GM19455 (cell line): Measurements from ENCODE around the gene HMOX2.

Source experiments
- ATAC-seq: cut with Tn5 transposase; IDR thresholded peaks from one replicate; pipeline ENCODE4 v1.9.1; 2021; ENCODE audit not compliant: unreplicated experiment

HMOX2 gene

DNA sequence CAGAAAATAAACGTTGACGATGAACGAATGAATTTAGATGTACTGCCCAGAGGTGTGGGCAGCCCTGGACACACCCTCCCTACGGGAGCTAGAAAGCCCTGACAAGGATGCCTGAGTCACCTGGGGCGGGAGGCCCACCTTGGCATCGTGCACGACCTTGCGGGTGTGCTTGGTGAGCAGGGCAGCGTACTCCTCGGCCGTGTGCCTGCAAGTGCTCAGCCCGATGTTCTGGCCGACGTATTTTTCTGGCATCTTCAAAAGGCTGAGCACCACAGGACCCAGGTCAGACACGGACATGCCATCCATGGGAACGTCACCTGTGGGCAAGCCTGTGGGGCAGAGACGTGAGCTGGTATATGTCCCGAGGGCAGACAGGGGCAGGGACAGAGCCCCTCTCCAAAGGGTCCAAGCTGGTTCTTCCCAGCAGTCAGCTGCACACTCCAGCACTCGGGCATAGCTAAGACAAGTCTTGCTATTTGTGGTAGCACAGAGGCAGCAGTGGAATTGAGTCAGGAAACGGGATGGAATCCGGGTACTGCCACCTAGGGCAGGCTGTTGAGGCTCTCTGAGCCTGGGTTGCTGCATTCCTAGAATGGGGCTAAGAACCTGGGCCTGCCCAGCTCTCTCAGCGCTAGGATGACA is 12.6 kb upstream of the HMOX2 start:
- no peak for ATAC-seq

DNA sequence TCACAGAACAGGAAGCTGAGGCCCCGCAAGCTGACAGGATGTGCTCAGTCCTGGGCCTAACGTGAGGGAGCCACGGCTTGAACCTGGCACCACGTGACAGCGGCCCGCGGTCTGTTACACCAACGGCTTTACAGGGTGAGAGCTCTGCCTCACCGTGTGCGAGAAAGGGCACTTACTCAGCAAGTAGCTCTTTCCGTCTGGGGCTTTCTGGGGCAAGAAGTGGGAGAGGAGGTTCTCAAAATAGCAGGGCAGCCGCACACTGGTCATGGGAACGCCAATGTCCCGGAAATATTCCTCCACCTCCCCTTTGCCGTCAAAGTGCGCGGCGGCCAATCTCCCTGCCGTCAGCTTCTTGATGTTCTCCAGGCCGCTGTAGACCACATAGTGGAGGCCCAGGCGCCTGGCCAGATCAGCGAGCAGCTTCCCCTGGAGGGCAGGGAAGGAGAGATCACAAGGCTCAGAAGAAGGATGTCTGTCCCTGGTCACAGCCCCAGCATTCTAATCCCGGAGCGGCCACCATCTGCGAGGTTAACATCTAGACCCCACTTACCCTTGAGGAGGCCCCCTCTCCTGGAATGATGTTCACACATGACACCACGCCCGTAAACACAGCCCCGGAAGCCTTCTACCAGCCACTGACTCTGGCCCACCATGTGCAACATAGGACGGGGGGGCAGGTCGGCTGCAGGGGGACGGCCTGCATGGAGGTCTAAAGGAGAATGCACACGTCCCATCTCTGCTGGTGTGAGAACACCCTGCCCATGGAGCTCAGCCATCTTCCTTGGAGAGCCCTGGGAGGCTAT is 10.0 kb upstream of the HMOX2 start:
- no peak for ATAC-seq

DNA sequence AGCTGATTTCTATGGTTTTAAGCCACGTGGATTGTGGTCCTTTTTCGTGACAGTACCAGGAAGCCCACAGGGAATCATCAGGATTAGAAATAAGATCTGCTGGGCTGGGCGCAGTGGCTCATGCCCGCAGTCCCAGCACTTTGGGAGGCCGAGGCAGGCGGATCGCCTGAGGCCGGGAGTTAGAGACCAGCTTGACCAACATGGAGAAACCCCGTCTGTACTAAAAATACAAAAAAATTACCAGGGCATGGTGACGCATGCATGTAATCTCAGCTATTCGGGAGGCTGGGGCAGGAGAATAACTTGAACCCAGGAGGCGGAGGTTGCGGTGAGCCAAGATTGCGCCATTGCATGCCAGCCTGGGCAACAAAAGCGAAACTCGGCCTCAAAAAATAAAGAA is 8.3 kb upstream of the HMOX2 start:
- no peak for ATAC-seq

DNA sequence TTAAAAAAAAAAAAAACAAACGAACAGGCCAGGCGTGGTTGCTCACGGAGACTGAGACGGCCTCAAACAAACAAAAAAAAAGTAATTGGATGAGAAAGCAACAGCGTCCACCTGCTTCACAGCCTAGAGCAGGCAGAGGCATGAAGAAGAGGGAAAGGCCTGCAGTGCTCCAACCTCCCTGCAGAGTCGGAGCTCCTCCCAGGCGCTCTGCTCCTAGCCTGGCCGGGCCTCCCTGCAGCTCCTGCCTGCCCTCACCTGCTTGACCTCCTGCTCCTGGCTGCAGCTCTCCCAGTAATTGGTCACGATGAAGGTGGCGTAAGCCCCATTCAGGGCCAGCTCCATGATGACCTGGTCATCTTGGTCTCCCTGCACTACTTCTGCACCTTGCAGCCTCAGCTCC is 7.2 kb upstream of the HMOX2 start:
- ATAC-seq: no peak

DNA sequence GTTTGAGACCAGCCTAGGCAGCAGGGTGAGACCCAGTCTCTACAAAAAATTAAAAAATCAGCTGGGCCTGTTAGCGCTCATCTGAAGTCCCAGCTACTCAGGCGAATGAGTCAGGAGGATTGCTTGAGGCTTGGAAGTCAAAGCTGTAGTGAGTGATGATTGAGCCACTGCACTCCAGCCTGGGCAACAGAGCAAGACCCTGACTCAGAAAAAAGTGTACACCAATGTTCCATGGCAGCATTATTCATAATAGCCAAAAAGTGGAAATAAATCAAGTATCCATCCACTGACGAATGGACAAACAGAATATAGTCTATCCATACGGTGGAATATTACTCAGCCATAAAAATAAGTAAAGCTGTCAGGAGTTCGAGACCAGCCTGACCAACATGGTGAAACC is 4.3 kb upstream of the HMOX2 start:
- ATAC-seq: no peak

DNA sequence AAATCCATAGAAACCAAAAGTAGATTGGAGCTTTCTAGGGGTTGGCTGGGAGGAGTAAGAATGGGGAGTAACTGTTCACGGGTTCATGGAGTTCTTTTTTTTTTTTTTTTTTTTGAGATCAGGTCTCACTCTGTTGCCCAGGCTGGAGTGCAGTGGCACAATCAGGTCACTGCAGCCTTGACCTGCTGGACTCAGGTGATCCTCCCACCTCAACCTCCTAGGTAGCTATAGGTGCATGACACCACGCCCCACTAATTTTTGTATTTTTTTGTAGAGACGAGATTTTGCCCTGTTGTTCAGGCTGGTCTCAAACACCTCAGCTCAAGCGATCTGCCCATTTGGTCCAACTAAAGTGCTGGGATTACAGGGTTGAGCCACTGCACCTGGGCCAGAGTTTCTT is 3.3 kb upstream of the HMOX2 start:
- no peak for ATAC-seq

DNA sequence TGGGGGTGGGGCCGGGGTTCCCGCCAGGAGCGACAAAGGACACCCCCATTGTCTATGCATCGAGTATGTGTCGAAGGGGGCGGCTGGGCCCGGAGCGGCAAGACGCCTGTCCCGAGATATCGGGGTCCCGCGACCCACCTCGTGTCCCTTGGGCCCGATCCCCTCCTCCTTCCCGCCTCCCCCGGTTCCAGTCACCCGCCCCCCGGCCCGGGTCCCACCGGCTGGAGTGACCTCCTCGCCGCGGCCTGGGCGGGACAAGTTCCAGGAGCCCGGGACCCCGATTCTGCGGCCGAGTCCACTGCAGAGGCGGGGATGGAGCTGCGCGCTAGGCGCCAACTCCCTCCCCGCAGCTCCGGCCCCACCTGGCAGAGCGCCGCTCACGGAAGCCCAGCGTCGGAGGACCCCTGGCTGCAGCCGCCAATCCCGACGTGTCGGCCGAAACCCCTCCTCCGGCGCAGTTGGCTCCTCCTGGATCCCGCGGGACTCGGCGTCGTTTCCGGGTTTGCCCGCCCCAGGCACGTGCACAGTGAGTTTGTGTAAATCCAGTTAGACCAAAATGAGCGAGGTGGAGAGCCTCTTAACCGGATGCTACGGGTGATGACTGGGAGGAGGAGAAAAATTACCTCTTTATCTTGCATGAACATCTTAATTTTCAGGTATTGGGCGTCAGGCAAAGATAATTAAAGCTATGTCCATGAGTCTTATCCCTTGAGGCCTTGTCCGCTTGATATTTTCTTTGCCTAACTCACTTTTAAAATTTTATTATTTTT is 1.8 kb upstream of the HMOX2 start, which contains the start of gene NMRAL1:
Gene NMRAL1 (minus strand): TSS at position 434 of the 770 bp plus-strand sequence. CDS start 493 bp downstream, outside the sequence.
- ATAC-seq: peak; percentile 47

DNA sequence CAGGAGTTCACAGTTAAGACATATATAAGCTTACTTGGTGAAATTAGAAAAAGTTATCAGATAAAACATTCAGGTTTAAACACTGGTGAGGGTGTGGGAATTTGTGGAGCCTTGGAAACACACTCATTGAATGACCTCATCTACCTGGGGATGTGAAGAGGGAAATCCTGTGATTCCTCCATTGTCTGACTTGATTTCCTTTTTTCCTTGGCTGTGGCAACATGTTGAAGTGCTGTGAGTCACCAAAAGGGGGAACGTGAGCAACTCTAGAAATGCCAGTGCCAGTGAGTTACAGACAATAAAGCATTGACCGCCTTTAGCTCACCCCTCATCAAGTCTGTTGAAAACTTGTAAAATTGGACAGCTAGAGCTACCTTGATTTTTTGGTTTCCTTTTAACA is 1.8 kb downstream of the HMOX2 start:
- ATAC-seq: no peak

DNA sequence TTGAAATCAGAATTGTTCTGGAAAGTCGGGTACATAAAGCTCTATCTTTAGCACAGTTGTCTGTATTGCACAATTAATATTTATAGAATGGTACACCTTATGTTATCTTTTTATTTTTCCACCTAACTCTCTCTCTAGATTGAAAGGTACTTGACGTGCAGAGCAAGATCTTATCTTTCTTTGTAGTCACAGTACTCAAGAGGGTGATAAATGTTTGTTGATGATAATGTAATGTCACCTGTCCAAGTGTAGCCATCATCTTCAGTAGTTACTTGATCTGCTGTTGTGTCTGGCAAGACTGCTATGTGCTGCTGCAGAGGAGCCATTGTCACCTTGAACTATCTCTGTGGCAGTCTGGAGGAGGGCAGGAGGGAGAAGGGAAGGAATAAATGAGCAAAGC is 5.3 kb downstream of the HMOX2 start:
- ATAC-seq: no peak

DNA sequence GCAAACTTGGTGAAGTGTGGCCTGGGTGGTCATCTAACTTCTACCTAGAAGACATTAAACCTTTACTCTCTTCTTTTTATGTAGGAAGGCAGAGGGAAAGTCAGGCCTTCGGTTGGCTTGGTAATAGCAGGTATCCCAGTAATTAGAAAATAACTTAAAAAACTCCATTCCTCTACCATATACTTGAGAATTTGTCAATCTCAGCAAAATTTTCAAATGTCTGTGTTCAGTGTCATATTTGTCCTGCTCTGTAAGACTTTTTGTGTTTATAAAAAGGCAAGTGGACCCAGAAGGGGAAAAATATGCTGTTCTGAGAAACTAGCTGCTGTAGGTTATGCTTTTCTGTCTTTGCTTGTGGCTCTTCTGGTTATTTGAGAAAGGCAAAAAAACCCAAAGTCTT is 5.8 kb downstream of the HMOX2 start:
- no peak for ATAC-seq

DNA sequence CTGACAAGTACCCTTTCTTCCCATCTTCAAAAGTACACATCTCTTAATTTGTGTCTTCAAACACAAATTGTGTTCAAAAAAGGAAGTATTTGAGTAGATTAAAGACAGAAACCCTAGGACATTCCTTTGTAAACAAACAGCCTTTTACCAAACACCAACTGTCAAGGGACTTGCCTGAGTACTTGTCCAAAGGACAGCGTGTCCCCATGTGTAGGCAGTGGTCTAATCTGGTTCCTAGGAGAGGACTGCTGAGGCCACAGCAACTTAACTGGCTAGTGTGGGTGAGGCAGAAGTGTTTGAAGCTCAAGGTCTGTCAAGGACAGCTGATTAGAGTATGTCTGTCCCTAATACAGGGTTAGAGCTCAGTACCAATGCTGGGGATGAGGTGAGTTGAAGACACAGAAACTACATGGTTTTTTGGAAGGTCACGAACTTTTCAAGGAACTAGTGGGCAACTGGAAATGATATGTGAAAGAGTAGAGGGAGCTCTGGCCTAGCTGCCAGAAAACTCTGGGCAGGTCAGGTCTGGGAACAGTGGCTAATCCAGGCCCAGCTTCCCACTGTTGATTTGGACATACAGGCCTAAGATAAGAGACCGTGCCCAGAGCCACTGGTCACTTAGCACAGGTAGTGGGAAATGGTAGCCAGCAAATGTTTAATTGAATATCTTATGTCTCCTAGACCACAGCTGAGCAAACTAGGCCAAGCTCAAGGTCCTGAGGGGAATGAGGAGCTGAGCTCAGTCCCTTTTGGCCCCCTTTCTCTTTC is 10.1 kb downstream of the HMOX2 start:
- no peak for ATAC-seq

DNA sequence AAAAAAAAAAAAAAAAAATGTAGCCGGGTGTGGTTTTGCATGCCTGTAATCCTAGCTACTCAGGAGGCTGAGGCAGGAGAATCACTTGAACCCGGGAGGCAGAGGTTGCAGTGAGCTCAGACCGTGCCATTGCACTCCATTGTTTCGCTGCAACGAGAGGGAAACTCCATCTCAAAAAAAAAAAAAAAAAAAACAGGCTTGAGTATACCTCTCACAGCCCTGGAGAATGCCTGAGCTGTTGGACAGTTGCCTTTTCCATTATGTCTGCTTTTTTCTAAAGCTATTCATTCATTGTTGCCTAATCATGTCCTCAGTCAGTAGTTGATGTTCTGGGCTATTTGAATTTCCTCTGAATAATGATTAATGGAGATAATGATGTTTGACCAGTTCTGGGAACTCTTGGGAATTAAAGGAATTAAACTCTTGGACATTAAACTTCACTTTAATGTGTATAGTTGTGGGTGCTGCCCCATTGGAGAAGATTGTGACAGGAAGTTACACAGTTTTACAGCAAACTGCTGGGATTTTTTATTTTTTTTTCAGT is 11.8 kb downstream of the HMOX2 start:
- ATAC-seq: no peak

DNA sequence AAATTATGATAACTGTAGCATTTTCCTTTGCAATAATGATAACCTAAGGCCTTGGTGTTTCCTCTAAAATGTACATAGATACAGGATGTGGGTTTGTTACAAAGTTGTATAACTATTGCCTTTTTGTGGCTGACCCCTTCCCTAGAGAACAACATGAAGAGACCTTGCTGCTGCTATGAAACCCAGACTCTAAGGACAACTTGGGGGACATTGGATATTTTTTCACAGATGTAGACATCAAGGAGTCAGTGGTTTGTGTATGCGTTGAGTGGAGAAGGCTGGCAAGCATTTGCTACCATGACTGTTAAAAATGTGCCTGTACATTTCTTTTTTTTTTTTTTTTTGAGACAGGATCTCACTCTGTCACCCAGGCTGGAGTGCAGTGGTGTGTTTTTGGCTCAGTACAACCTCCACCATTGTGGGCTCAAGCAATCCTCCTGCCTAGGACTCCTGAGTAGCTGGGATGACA is 12.3 kb downstream of the HMOX2 start:
- ATAC-seq: no peak

DNA sequence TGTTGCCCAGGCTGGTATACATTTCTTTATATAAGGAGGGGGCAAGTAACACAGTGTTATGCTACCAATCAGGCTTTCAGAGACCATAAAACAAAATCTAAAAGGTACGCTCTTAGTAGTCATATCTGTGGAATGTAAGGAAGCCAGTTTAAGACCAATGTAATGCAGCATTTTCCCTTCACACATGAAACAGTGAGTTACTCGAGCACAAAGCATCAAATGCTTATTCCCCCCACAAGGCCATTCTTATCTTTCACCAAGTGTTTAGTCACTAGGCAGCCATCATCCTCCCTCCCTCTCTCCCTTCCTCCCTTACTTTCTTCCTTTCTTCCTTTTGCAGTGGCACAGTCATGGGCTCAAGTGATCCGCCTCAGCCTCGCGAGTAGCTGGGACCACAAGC is 12.8 kb downstream of the HMOX2 start:
- ATAC-seq: no peak

DNA sequence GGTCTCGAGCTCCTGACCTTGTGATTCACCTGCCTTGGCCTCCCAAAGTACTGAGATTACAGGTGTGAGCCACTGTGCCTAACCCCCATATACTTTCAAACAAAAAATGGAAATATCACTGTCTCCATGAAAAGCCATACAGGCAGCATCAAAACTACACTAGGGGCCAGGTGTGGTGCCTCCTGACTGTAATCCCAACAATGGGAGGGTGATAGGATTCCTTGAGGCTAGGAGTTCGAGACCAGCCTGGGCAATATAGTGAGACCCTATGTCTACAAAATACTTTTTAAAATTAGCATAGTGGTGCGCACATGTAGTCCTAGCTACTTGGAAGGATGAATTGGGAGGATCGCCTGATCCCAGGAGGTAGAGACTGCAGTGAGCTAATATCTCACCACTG is 15.7 kb downstream of the HMOX2 start:
- no peak for ATAC-seq

DNA sequence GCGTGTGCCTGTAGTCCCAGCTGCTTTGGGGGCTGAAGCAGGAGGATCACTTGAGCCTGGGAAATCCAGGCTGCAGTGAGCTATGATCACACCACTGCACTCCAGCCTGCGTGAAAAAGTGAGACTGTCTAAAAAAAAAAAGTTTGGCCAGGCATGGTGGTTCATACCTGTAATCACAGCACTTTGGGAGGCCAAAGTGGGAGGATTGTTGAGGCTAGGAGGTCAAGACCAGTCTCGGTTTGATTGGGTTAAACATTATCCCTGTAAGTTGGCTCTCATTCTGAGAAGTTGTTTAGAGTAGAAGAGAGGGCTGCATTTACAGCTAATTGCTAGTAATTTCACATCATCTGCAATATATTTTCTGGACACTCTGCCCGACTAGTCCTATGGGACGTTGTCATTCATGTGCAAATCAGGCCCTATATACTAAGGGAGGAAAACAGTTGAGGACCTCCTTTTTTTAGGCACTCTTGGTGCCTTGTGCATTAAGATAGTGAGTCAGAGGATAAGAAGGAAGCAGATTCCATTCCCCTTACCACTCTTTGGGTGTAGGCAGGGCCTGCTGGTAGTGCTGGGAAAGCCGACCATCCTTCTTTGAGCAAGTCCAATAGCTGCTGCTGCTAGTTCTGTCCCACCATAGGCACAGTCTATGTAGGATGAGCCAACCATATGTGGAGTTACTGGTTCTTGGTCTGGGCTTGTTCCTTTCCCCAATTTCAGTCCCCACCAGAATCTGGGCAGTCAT is 18.7 kb downstream of the HMOX2 start:
- no peak for ATAC-seq

DNA sequence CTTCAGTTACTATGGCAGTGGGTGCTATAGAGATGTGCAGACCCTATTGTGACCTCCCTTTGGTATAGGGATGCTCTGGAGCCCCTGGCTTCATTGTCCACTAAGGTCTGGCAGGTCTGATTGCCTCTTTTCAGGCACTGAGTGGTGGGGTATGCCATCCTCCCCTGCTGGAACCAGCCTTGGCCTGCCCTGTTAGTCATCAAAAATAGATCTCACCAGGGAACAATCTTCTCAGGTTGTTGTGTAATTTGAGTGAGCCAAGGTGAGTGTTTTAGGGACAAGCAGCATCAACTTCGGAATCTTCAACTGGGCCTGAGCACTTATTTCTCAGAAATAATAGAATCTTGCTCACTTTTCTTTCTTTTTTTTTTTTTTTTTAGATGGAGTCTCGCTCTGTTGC is 19.6 kb downstream of the HMOX2 start:
- ATAC-seq: no peak

DNA sequence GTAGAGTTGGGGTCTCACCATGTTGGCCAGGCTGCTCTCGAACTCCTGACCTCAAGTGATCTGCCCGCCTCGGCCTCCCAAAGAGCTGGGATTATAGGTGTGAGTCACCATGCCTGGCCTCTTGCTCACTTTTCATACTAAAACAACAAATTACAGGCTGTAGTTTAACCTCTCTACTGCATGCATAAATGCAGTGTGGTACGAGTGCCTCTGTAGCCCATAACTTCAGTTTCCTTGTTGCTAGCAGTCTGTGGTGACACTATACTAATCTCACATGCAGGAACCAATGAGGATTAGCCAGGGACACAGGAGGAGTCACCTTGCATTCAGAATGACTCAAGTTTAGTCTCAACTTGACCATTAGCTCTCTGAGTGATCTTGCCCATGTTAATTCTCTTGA is 20.1 kb downstream of the HMOX2 start:
- no peak for ATAC-seq

DNA sequence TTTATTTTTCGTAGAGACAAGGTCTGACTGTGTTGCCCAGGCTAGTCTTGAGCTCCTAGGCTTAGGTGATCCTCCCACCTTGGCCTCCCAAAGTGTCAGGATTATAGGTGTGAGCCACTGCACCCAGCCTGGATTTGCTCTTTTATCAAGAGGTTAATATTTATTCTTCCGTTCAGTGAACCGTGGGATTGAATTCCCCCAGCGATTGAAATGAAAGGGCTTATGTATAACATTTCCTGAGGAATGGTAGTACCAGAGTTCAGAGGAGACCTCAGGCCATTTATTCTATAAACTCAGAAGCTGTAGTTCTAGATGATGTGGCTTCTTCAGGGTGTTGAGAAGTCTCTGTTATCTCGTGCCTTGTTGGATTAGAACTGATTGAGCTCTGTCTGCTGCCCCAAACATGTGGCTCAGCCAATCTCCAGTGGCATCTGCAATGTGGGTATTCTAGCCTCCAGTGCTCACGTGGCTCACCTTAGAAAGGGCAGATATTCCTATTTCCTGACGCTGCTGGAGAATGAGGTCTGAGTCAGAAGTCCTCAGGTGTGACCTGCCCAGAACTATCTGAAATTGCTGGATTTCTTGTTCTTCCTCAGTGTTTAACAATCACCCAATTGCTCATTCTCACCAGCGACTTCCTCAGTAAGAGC is 22.5 kb downstream of the HMOX2 start:
- ATAC-seq: no peak

DNA sequence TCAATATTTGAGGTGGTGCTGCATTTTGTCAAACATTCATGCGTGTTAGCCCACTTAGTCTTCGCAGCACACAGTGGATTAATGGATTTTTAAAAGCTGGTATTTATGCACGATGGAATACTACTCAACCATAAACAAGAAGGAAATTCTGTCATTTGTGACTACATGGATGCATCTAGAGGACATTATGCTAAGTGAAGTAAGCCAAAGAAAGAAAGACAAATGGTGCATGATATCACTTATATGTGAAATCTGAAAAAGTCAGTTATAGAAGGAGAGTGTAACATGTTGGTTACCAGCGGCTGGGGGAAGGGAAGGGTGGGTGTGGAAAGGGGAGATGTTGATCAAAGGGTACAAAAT is 23.0 kb downstream of the HMOX2 start:
- no peak for ATAC-seq
